ENCODE measurements around the gene RBM44.
A peak's percentile ranks its signal among the peaks of the same experiment; 100 is the strongest.
"Not testable (repeated sequence)": the region's sequence is repeated elsewhere in the genome, so short reads cannot be mapped to it uniquely, and the experiment has no call there.

The RBM44 gene

GRCh38 chr2:237865623-237866041 is 67.1 kb downstream of the RBM44 start:
- 0 out of 2 replicates have a peak, but pooled peaks have one; percentile 4 for TF ChIP-seq CTCF (conservative IDR thresholded peaks at IDR 0.05; ENCODE audit: low read length)
- H3K4me3 ChIP-seq (ENCODE audit: low read length), result no peak overlapping the region
- DNase-seq (ENCODE audit: low read depth), result no peak

GRCh38 chr2:237866101-237866621 is 67.6 kb downstream of the RBM44 start:
- H3K4me3 ChIP-seq (ENCODE audit: low read length), result no peak overlapping the region
- TF ChIP-seq CTCF (conservative IDR thresholded peaks at IDR 0.05; ENCODE audit: low read length), result no peak
- peak; percentile 16 for DNase-seq (ENCODE audit: low read depth)

- no peak for TF ChIP-seq CTCF (conservative IDR thresholded peaks at IDR 0.05; ENCODE audit: low read length)
- no peak overlapping the region for H3K4me3 ChIP-seq (ENCODE audit: low read length)
- DNase-seq (ENCODE audit: low read depth), result no peak
These were observed 68.9 kb downstream of the RBM44 start for GRCh38 chr2:237867465-237867864.

GRCh38 chr2:237868074-237868473 is 69.5 kb downstream of the RBM44 start:
- DNase-seq (ENCODE audit: low read depth); H3K4me3 ChIP-seq (ENCODE audit: low read length): not testable (repeated sequence)

GRCh38 chr2:237868631-237869342 is 70.2 kb downstream of the RBM44 start:
- TF ChIP-seq CTCF (conservative IDR thresholded peaks at IDR 0.05; ENCODE audit: low read length), result no peak
- no peak overlapping the region for H3K4me3 ChIP-seq (ENCODE audit: low read length)
- peak; percentile 42 for DNase-seq (ENCODE audit: low read depth)

- no peak for TF ChIP-seq CTCF (conservative IDR thresholded peaks at IDR 0.05; ENCODE audit: low read length)
- DNase-seq (ENCODE audit: low read depth), result no peak
- no peak overlapping the region for H3K4me3 ChIP-seq (ENCODE audit: low read length)
These were observed 70.9 kb downstream of the RBM44 start for GRCh38 chr2:237869343-237870102.

GRCh38 chr2:237870126-237870525 is 71.5 kb downstream of the RBM44 start:
- H3K4me3 ChIP-seq (ENCODE audit: low read length), result no peak overlapping the region
- TF ChIP-seq CTCF (conservative IDR thresholded peaks at IDR 0.05; ENCODE audit: low read length), result no peak
- DNase-seq (ENCODE audit: low read depth), result no peak
